Fibroblast of the aortic adventitia (primary cell): ENCODE results near the gene STS. TPM values are rescaled to one million over a fixed set of nuclear protein-coding genes. Genes with fewer than 3 reads are reported as not detected.

Source experiments
- DNase-seq: peaks from one replicate; pipeline ENCODE4 v3.0.0-alpha.2; 2010; ENCODE audit warnings: low read depth
- H3K4me3 ChIP-seq: 2 replicates; pipeline ENCODE4 v1.5.1; 2011; ENCODE audit warnings: low read depth, mild to moderate bottlenecking, control low read depth, low read length, moderate library complexity
- CTCF ChIP-seq: IDR thresholded peaks from 2 replicates; pipeline ENCODE4 v1.5.1; 2011; ENCODE audit warnings: mild to moderate bottlenecking, low read length, control low read depth, inconsistent platforms; ENCODE audit not compliant: insufficient read depth
- total RNA-seq: library from RNA; depleted of rRNA; stranded (reverse); fragments of >200 nt; gene quantifications from 2 replicates; pipeline ENCODE4 v1.2.3, GENCODE V29; 2012; ENCODE audit warnings: low replicate concordance

Gene STS
- total RNA-seq, 1 donor, result 13.3 TPM

- no peak for TF ChIP-seq CTCF
- no peak overlapping the region for H3K4me3 ChIP-seq
- no peak for DNase-seq
These were observed 7.7 kb downstream of the STS start for GRCh38 chrX:7155163-7155562.

- no peak overlapping the region for H3K4me3 ChIP-seq
- no peak for DNase-seq
- TF ChIP-seq CTCF, result no peak
These were observed 9.4 kb downstream of the STS start for GRCh38 chrX:7156879-7157278.

- no peak for DNase-seq
- TF ChIP-seq CTCF, result no peak
- H3K4me3 ChIP-seq, result no peak overlapping the region
These were observed 11.0 kb downstream of the STS start for GRCh38 chrX:7158468-7158990.

- H3K4me3 ChIP-seq, result no peak overlapping the region
- DNase-seq, result peak; percentile 14
- TF ChIP-seq CTCF, result no peak
These were observed 11.8 kb downstream of the STS start for GRCh38 chrX:7159149-7159861.

GRCh38 chrX:7163146-7163677 lies 15.7 kb downstream of the STS start:
- no peak overlapping the region for H3K4me3 ChIP-seq
- no peak for TF ChIP-seq CTCF
- no peak for DNase-seq

GRCh38 chrX:7164174-7164573 lies 16.7 kb downstream of the STS start:
- H3K4me3 ChIP-seq, result no peak overlapping the region
- TF ChIP-seq CTCF, result no peak
- DNase-seq, result no peak
